ENCODE data around the gene CORIN.

DNA sequence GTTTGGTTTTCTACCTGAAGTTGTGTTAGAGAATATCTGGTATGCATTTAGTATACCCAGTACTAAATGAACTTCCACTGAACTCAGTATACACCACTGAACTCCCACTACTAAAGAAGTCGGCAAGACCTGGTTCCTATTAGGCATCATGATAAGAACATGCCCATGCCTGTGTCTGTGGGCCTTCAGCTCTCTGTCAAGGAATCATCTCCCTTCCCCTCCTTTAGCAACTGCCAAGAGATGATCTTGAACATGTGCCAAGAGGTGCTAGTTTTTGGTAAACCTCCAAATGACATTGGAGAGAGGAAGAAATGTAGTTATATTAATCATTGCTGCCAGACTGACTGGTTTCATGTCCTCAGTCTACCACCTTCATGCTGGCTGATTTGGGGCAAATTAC lies 239.5 kb downstream of the CORIN start:
- TF ChIP-seq, protein P1, sequence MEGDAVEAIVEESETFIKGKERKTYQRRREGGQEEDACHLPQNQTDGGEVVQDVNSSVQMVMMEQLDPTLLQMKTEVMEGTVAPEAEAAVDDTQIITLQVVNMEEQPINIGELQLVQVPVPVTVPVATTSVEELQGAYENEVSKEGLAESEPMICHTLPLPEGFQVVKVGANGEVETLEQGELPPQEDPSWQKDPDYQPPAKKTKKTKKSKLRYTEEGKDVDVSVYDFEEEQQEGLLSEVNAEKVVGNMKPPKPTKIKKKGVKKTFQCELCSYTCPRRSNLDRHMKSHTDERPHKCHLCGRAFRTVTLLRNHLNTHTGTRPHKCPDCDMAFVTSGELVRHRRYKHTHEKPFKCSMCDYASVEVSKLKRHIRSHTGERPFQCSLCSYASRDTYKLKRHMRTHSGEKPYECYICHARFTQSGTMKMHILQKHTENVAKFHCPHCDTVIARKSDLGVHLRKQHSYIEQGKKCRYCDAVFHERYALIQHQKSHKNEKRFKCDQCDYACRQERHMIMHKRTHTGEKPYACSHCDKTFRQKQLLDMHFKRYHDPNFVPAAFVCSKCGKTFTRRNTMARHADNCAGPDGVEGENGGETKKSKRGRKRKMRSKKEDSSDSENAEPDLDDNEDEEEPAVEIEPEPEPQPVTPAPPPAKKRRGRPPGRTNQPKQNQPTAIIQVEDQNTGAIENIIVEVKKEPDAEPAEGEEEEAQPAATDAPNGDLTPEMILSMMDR (IDR thresholded peaks at IDR 0.05) = no peak
- no peak for TF ChIP-seq POLR2AphosphoS5 (IDR thresholded peaks at IDR 0.05)

All from suprapubic skin (tissue), 3 donors.